Coronary artery (tissue), 2 donors: ENCODE measurements around the gene CXCL13.

Experiments used
- DNase-seq: peaks from one replicate; pipeline ENCODE4 v3.0.0-alpha.2; 2017; ENCODE audit warnings: low spot score
- H3K27ac ChIP-seq, 2 donors: fragments of 200-600 bp; sonication (generic); one replicate each; pipeline ENCODE4 v1.5.1; 2016 to 2019
- H3K4me3 ChIP-seq: fragments of 200-600 bp; sonication (generic); 2 replicates; pipeline ENCODE4 v1.5.1; 2016; ENCODE audit warnings: mild to moderate bottlenecking, moderate library complexity
- TF ChIP-seq, protein P1 (sequence below): fragments of 200-600 bp; sonication (generic); IDR thresholded peaks from one replicate; pipeline ENCODE4 v1.5.1; 2019; ENCODE audit warnings: antibody characterized with exemption

Gene CXCL13

DNA sequence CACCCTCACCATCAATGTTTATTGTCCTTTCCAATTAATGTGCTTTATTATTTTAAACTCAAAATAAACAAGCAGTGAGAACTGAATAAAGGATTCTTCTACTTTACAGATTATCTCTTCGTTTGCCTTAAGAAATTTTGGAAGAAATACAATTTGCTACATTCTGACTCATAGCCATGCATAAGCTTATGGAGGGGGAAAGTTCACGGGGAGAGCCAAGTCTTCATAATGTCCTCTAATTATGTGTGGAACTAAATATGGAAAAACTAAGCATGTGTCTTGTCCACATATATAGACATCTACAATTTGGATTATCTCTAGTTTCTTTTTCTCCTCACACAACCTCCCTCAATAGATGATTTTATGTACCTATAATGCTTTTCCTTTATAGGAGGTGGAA lies 17.5 kb downstream of the CXCL13 start:
- Histone ChIP-seq H3K4me3 (no peak overlapping the region), H3K27ac (no peak overlapping the region)
- no peak for DNase-seq
- TF ChIP-seq, protein P1, sequence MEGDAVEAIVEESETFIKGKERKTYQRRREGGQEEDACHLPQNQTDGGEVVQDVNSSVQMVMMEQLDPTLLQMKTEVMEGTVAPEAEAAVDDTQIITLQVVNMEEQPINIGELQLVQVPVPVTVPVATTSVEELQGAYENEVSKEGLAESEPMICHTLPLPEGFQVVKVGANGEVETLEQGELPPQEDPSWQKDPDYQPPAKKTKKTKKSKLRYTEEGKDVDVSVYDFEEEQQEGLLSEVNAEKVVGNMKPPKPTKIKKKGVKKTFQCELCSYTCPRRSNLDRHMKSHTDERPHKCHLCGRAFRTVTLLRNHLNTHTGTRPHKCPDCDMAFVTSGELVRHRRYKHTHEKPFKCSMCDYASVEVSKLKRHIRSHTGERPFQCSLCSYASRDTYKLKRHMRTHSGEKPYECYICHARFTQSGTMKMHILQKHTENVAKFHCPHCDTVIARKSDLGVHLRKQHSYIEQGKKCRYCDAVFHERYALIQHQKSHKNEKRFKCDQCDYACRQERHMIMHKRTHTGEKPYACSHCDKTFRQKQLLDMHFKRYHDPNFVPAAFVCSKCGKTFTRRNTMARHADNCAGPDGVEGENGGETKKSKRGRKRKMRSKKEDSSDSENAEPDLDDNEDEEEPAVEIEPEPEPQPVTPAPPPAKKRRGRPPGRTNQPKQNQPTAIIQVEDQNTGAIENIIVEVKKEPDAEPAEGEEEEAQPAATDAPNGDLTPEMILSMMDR: no peak

DNA sequence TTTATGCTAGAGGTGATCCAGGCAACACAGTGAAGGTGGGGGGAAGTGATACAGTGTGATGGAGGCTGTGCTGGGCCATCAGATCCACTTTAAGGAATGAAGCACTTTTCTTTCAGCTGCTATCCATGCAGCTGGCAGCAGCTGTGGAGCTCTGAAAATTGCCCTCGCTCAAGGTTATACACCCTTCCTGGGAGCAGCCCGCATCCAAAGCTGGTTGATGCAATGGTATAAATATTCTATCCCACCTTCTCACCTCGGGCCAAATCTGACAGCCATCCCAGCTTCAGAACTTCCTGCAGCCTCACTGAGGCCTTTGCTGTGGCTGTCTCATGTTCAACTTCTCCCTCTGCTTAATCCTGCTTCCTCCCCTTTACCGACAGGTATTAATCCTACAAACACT lies 18.6 kb downstream of the CXCL13 start:
- H3K27ac ChIP-seq: no peak overlapping the region
- no peak overlapping the region for H3K4me3 ChIP-seq
- no peak for DNase-seq
- TF ChIP-seq, protein P1: no peak

DNA sequence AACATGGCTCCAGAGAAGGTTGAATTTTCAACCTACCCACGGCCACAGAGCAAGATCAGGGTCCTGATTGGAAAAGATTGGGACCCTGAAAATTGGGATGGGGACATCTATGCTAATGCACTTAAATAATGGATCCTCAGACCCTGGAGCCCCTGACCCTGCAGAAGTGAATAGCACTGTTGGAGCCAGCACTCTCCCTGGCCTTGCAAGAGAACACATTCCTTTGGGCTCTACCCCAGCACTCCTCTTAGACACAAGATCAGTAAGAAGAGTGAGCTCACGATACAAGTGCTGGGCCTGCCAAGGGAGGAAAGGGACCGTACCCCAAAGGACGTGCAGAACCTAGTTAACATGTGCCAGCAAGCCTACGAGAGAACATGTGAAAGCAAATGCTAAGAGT lies 19.9 kb downstream of the CXCL13 start:
- DNase-seq: no peak
- TF ChIP-seq, protein P1: no peak
- H3K27ac ChIP-seq: no peak overlapping the region
- no peak overlapping the region for H3K4me3 ChIP-seq

DNA sequence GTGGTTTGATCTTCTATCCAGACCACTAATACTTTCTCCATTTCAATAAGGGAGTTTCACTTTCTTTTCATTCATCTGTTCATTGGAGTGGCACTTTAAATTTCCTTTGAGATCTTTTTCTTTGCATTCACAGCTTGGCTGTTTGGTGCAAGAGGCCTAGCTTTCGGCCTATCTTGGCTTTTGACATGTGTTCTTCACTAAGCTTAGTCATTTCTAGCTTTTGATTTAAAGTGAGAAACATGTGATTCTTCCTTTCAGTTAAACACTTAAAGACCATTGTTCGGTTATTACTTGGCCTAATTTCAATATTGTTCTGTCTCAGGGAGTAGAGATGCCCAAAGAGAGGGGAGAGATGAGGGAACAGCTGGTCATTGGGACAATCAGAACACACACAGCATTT lies 24.3 kb downstream of the CXCL13 start:
- TF ChIP-seq, protein P1: no peak
- DNase-seq: no peak

DNA sequence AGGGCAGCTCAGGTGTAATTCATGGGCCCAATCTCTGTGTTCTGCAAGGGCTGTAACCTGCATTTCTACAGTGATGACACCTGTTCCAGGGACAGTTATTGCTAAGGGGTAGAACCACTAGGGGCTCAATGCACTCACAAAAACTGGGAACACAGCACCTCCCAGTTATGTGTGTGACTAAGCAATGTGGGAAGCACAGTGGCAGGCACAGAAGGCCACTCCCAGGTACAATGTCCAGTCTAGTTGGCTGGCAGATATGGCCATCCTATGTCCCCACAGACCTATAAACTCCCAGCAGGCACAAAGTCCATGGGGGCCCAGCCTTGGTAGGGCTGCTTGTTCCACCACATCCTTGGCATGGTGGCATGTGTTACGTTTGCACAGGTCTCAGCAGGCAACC lies 25.7 kb downstream of the CXCL13 start:
- DNase-seq: no peak
- H3K4me3 ChIP-seq: no peak overlapping the region
- TF ChIP-seq, protein P1: no peak
- no peak overlapping the region for H3K27ac ChIP-seq

More for the DNA sequence above, 24.3 kb downstream of the CXCL13 start:
- no peak overlapping the region for H3K4me3 ChIP-seq
- no peak overlapping the region for H3K27ac ChIP-seq

DNA sequence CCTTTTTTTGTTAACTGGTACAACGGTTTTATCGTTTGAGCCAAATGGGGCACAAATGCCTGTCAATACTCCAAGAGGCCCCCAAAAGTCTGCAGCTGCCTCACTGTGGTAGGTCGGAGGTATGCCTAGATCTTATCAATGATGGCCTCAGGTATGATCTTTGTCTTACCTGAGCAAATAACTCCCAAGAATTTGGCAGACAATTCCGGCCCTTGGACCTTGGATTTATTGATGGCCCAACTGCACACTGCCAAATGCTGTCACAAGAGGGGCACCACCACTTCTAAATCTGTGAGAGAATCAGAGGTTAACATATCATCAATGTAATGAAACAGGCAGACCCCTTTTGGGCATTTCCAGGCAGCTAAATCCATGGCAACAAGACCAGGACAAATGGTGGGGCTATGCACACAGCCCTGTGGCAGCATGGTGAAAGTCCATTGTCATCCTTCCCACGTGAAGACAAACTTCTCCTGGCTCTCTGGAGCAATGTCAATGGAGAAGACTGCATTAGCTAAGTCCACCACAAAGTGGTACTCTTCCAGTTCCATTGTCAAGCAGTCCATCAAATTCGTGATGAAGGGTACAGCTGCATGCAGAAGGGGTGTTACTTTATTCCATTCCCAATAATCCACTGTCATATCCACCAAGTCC lies 28.6 kb downstream of the CXCL13 start:
- TF ChIP-seq, protein P1: no peak
- no peak overlapping the region for H3K4me3 ChIP-seq
- H3K27ac ChIP-seq: no peak overlapping the region
- no peak for DNase-seq

DNA sequence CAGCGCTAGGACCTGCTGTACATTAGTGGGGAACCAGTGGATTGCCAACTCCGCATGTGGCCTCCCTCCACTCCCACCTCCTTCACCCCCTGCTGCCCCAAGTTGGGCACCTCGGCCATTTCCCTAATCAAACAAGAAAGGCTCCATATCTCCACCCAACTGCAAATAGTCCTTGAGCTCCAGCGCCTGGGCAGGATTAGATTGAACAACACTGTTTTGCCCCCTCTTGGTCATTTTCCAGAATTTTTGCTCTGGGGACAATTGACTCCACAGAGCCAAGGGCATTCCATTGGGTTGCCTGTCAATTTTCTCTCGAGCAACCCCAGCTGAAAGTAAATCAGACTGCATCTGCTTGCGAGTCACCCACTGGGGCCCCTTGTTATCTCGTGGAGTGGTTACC lies 29.6 kb downstream of the CXCL13 start:
- no peak for DNase-seq
- TF ChIP-seq, protein P1: no peak

More for the DNA sequence above, 29.6 kb downstream of the CXCL13 start:
- Histone ChIP-seq H3K27ac (no peak overlapping the region), H3K4me3 (no peak overlapping the region)
